GM12875 (cell line): ENCODE data around the gene SOX4.

Source experiments
- H3K4me3 ChIP-seq: one replicate; pipeline ENCODE4 v1.5.1; 2011; ENCODE audit warnings: low read depth, low read length, control low read depth
- TF ChIP-seq, protein P1 (sequence below): IDR thresholded peaks from 2 replicates; pipeline ENCODE4 v1.5.1; 2011; ENCODE audit warnings: low read depth, mild to moderate bottlenecking, control low read depth, inconsistent platforms, low read length, moderate library complexity, borderline replicate concordance; ENCODE audit not compliant: insufficient read depth

Gene SOX4

DNA sequence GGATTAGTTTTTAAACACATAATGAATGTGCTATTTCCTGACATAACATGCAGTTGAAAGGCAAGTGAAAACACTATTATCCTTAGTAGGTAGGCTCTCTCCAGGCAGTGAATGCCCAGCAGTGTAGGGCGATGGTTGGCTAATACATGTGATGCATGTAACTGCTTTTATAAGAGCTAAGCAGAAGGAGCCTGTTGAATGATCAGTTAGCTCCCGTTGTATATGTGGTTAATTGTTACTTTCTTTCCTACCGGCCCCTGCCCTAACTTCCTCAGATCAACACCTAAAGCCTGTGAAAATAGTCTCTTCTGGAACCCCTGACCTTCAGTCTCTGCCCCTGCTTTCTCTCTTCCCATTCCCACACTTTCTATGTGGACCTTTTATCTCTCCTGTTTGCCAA is 10.5 kb downstream of the SOX4 start:
- TF ChIP-seq, protein P1, sequence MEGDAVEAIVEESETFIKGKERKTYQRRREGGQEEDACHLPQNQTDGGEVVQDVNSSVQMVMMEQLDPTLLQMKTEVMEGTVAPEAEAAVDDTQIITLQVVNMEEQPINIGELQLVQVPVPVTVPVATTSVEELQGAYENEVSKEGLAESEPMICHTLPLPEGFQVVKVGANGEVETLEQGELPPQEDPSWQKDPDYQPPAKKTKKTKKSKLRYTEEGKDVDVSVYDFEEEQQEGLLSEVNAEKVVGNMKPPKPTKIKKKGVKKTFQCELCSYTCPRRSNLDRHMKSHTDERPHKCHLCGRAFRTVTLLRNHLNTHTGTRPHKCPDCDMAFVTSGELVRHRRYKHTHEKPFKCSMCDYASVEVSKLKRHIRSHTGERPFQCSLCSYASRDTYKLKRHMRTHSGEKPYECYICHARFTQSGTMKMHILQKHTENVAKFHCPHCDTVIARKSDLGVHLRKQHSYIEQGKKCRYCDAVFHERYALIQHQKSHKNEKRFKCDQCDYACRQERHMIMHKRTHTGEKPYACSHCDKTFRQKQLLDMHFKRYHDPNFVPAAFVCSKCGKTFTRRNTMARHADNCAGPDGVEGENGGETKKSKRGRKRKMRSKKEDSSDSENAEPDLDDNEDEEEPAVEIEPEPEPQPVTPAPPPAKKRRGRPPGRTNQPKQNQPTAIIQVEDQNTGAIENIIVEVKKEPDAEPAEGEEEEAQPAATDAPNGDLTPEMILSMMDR, result no peak
- no peak overlapping the region for H3K4me3 ChIP-seq

DNA sequence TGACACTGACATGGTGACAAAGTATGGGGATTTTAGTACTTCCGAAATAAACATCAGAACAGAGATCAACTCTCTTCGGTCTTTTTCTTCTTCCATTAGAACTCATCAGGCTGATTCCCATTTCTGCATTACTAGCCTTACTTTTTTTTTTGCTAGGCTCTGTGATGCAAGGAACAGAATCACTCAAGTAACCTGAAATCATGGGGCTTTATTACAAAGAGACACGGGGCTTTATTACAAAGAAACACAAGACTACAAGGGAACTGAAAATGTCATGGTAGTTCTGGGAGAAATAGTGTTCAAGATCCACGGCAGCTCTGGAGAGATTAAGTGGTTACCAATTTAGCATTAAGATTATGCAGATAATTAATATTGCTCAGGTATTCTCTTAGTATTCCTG is 11.6 kb downstream of the SOX4 start:
- TF ChIP-seq, protein P1, result no peak
- H3K4me3 ChIP-seq, result no peak overlapping the region

DNA sequence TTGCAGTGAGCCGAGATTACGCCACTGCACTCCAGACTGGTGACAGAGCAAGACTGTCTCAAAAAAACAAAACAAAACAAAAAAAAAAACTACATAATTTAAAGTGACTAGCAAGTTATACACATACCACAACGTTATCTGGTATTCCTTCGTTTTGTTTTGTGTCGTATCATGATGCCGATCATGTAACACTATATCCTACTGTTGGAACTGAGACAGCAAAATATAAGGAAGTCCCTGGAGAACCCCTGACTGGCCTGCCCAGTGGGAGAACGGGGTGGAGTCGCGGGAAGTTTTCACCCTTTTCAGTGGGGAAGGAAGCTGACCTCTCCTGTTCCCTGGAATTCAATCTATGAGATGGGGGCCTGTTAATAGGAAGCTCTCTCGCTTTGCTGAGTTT is 15.1 kb downstream of the SOX4 start:
- TF ChIP-seq, protein P1, result no peak
- H3K4me3 ChIP-seq, result no peak overlapping the region

DNA sequence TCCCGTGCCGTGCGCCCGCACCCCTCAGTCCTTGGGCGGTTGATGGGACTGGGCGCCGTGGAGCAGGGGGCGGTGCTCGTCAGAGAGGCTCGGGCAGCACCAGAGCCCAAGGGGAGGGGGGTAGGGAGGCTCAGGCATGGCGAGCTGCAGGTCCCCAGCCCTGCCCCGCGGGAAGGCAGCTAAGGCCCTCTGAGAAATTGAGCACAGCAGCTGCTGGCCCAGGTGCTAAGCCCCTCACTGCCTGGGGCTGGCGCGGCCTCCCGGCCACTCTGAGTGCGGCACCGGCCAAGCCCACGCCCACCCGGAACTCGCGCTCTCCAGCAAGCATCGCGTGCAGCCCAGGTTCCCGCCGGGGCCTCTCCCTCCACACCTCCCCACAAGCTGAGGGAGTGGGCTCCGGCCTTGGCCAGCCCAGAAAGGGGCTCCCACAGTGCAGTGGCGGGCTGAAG is 16.4 kb downstream of the SOX4 start:
- TF ChIP-seq, protein P1, result no peak

DNA sequence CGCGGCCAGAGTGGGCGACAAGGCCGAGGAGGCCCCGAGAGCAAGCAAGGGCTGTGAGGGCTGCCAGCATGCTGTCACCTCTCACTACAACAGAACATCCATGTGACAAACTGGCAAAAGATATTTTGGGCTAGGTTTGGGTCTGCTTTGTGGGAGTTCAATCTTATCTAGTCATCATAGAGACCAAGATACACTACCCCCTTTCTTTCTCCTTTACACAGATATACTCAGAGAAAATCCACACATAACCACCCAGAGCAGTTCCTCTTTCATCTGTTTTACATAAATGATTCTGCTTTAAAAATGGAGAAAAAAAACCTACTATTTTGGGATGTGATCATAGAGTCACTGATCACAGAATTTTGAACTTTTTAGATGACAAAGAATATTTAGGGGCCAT is 16.8 kb downstream of the SOX4 start:
- TF ChIP-seq, protein P1, result no peak
- H3K4me3 ChIP-seq, result no peak overlapping the region

More for the DNA sequence above, 16.4 kb downstream of the SOX4 start:
- no peak overlapping the region for H3K4me3 ChIP-seq

DNA sequence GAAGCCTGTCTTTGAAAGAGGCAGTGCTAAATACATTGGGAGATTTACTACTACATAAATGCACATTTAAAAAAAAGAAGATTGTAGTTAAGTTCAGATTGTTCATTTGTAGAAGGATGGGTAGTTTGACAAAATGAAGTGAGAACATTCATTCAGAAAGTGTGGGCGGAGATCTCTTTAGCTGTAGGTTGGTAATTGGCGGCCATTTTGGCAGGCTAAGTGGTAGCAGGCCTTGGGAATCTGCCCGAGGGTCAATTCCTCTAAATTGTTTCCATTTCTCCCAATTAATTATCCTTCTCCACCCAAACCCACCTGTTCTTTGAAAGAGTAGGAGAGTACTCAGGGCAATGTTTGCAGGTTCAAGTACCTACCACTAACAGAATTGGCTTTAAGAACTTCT is 17.9 kb downstream of the SOX4 start:
- TF ChIP-seq, protein P1, result no peak
- no peak overlapping the region for H3K4me3 ChIP-seq

DNA sequence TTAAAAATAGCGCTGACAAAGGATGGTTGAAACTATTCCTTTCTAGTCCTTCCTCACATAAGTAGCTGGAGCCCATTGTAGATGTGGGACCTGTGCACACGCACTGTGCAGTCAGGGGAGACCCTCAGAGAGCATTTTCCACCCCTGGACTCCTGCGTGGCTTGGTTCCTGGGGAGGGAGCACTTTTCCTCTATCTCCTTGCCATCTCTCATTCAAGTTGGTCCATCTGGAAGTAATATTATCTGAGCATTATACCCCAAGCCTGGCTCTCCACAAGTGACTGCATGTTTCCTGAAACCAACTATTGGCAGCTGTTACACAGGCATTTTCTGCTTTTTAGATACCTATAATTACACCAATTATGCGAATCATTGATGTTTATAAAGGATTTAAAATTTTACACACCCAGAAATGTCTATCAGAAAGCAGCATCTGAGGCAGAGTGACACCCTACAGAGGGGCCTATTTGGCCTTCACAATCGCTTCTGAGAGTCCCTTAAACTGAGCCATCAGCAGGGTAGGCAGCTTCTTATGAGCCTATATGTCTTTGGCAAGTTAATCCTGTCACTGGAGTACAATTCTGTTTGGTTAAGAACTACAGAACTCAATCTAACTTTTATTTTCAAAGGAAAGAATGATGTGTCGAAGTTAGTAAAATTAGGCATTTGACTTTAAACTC is 18.7 kb downstream of the SOX4 start:
- H3K4me3 ChIP-seq, result no peak overlapping the region
- TF ChIP-seq, protein P1, result no peak
